AG10803 (cell line): Measurements from ENCODE around the gene STX7.

Experiments
- DNase-seq: peaks from one replicate; pipeline ENCODE4 v3.0.0; 2010; ENCODE audit warnings: low read depth
- H3K4me3 ChIP-seq: 2 replicates; pipeline ENCODE4 v1.5.1; 2011; ENCODE audit warnings: mild to moderate bottlenecking, low read length, control low read depth
- TF ChIP-seq, protein P1 (sequence below): conservative IDR thresholded peaks from 2 replicates; pipeline ENCODE4 v1.5.1; 2011; ENCODE audit warnings: mild to moderate bottlenecking, low read length, control low read depth, inconsistent platforms

The STX7 gene

GRCh38 chr6:132515386-132515785 is 2.5 kb upstream of the STX7 start:
- TF ChIP-seq, protein P1, sequence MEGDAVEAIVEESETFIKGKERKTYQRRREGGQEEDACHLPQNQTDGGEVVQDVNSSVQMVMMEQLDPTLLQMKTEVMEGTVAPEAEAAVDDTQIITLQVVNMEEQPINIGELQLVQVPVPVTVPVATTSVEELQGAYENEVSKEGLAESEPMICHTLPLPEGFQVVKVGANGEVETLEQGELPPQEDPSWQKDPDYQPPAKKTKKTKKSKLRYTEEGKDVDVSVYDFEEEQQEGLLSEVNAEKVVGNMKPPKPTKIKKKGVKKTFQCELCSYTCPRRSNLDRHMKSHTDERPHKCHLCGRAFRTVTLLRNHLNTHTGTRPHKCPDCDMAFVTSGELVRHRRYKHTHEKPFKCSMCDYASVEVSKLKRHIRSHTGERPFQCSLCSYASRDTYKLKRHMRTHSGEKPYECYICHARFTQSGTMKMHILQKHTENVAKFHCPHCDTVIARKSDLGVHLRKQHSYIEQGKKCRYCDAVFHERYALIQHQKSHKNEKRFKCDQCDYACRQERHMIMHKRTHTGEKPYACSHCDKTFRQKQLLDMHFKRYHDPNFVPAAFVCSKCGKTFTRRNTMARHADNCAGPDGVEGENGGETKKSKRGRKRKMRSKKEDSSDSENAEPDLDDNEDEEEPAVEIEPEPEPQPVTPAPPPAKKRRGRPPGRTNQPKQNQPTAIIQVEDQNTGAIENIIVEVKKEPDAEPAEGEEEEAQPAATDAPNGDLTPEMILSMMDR, result no peak
- peak; percentile 14 for DNase-seq
- H3K4me3 ChIP-seq, result no peak overlapping the region

DNA sequence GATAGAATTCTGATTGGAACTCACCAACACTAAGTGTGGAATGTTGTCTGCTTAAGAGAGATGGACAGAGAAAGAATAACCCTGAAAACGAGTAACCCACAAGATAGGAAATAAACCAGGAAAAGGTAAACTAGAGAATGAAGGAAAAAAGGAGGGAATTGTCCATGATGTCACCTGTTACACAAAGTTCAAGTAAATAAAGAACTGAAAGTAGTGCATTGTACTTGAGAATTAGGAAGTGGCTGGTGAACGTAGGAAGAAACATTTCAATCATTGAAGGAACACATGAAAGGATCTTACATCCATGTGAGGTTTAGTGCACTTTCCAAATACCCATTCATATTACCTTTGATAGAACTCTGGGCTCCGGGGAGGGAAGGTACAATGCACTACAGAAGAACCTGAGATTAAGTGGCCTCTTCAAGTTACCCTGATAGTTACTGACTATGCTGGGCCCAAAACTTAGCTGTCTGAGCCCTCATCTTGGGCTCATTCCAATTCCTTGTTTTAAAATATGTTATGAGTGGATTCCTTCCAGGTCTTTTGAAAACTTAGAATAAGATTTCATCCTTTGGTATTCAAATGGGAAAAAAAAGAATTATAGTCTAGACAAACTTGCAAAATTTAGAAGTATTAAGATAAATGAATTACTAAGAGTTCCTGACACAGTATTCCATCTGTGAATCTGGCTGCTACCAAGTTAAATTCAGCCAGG is 1.1 kb upstream of the STX7 start:
- no peak overlapping the region for H3K4me3 ChIP-seq

GRCh38 chr6:132512342-132512637 is 626 bp downstream of the STX7 start:
- no peak for DNase-seq
- H3K4me3 ChIP-seq, result peak overlapping the region; percentile 79
- TF ChIP-seq, protein P1, result no peak

More for the DNA sequence above, 1.1 kb upstream of the STX7 start:
- no peak for DNase-seq
- TF ChIP-seq, protein P1, result no peak

- peak overlapping the region; percentile 79 for H3K4me3 ChIP-seq
- TF ChIP-seq, protein P1, result no peak
- no peak for DNase-seq
These were observed 1.1 kb downstream of the STX7 start for GRCh38 chr6:132511831-132512220.

GRCh38 chr6:132511210-132511830 is 1.6 kb downstream of the STX7 start:
- no peak for DNase-seq
- TF ChIP-seq, protein P1, result no peak
- H3K4me3 ChIP-seq, result peak overlapping the region; percentile 79

- no peak overlapping the region for H3K4me3 ChIP-seq
- TF ChIP-seq, protein P1, result no peak
These were observed 5.8 kb downstream of the STX7 start for GRCh38 chr6:132506869-132507808.

More at GRCh38 chr6:132506869-132507808, 5.8 kb downstream of the STX7 start:
- no peak for DNase-seq
